HG03521 (cell line): Measurements from ENCODE around the gene MAP9.
A peak's percentile ranks its signal among the peaks of the same experiment; 100 is the strongest.
"Not testable (repeated sequence)": the region's sequence is repeated elsewhere in the genome, so short reads cannot be mapped to it uniquely, and the experiment has no call there.

Source experiments
- ATAC-seq: cut with Tn5 transposase; IDR thresholded peaks from one replicate; pipeline ENCODE4 v1.9.1; 2021; ENCODE audit warnings: mild to moderate bottlenecking, moderate library complexity; ENCODE audit not compliant: unreplicated experiment

The MAP9 gene

DNA sequence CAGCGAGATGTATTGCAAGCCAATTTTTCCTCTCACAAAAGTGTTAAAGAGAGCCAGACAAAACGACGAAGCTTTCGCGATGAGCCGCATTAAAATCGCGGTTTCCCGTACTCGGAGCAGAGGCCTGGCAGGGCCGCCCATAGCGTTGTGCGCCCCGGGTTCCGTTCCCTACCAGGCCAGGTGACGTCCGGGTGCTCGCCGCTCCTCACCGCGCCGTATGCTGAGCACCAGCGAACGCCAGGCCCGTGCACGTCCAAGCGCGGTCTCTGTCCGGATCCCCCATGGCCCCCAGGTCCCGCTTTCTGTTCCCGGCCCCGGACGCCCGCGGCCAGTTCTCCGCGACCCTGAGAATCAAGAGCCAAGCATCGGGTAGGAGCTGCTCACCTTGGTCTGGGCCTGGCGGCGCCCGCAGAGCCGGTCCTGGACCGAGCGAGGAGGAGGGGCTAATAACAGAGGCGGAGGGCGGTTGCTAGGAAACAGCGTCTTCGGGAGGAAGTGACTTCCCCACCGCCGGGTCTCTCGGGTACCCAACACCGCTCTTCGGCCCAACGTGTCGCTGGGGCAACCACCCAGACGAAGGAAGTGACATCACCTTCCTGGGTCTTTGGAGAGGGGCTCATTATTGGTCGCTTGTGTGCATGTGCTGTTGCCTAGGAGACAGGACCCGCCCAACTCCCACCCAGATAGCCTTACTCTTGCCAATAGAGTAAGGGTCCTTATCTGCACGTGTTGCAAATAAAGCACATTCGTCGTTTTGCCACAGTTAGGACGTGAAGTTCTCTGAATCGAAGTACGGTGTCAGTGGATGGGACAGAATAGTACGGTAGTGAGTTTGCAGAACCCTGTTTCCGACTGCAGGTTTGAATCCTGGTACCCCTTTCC is at the start of gene MAP9:
Gene MAP9, minus strand, starts transcription at position 579 of the 882 bp plus-strand sequence. CDS start 1,115 bp downstream, outside the sequence.
- ATAC-seq, result peak; percentile 99

DNA sequence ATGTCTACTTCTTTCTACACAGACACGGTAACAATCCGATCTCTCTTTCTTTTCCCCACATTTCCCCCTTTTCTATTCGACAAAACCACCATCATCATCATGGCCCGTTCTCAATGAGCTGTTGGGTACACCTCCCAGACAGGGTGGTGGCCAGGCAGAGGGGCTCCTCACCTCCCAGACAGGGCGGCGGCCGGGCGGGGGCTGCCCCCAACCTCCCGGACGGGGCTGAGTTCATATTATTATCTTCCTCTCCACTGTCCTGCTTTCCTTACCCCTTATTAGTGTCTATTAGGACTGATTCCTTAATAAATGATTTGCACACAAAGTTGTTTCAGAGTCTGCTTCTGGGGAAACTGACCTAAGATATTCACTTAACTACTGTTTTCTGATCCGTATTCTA is 48.0 kb upstream of the MAP9 start:
- ATAC-seq, result not testable (repeated sequence)

DNA sequence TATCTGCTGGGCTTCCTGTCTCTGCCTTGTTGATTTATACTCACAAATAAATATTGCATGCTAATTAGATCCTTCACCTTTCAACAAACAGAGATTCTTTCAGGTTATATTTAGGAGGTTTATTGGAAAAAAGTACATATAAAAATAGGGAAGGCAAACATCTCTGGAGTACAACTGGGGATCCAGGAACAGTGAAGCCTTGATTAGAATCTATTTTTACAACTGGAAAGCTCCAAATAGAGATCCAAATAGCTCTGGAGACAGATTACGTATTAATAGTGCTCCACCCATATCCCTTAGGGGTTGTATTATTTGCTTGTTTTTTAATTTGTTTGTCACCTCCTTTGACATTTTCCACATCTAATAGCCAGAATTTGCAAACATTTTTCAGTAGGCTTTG is 46.9 kb upstream of the MAP9 start:
- no peak for ATAC-seq

DNA sequence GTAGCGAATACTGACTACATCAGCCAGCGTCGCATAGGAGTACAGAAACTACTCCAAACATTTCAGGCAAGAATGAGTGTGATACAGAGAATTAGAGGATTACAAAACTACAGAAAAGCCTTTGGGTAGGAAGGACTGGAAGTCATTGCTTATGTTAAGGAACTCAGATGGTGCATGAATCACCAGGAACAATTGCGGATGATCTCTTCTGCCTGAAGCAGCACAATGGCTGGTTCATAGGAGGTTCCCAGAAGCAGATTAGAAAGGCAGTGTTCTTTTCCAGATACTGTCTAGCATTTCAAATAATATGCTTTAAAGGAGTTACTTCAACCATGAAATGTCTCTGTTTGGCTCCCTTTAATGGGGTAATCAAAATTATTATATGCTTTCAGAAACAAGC is 42.5 kb upstream of the MAP9 start:
- no peak for ATAC-seq

DNA sequence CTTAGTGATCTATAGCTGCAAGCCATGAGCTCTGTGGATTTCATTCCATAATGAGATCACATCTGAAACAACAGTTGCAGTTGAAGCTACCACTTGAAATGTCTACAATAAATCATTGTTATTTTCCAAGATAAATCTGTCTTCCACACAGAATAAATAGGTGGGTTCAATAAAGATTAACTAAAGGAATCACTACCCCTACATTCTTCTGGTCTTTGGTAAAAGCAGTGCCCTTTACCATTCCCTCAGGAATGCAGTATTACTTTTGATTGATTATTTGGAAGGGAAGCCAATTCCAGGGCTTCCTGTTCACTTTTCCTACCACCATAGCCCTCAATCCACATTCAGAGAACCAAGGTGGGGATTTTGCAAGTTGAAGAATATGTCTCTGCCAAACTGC is 38.9 kb upstream of the MAP9 start:
- no peak for ATAC-seq

DNA sequence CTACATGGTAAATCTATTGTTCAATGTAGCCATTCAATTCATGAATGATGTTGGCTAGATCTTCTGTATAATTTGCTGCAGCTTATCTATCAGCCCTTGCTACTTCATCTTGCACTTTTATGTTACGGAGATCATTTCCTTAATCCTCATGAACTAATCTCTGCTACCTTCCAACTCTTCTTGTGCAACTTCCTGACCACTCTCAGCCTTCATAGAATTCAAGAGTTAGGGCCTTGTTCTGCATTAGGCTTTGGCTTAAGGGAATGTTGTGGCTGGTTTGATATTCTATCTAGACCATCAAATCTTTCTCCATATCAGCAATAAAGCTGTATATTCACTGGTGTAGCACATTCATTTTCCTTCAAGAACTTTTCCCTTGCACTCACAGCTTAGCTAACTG is 36.7 kb upstream of the MAP9 start:
- no peak for ATAC-seq

DNA sequence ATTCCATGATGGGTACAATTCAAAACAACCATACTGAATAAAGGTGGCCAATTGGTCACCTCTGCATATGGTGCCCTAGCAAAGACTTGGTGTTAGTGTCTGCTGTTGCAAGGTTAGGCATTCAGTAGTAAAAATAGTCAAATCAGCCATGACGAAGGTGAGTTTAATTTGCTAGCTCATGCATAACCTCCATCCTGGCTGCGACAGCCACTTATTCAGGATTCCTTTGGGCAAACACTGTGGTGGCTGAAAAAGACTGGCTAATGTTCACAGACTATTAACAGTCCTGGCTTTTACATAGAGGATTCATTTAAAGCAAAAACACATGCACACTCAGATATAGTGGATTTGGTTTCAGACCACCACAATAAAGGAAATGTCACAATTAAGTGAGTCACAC is 34.8 kb upstream of the MAP9 start:
- ATAC-seq, result no peak

DNA sequence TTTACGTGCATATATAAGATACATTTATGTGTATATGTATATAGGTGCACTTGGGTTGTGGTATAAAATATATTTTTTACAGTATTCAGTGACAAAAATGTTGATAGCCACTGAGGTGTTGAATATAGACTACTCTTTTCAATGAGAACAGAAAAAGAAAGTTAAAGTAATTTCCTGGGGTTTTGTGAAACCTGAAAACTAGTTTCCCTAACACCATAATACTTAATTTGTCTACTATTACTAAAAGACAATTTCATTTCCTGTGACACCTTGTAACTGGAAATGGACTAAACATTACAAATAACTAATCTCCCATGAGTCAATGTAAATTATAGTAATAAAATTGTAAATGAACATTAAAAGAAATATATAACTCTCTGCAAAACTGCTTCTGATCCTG is 32.0 kb upstream of the MAP9 start:
- no peak for ATAC-seq

DNA sequence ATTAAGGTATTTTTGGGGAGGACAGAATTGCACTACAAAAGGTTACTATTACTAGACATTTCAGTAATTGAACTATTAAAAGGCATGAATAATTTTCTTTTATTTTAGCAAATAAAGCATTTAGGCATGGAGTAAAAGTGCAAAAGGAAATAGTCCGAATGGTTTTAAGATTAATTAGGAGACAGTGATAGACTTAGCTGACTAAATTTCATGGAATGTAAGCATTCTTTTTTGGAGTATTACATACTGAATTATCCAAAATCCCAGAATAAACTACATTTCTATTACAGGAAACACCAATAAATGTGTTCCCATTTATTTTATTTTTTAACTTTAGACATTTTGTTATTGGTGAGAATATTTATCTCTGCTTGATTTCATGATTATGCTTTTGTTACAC is 30.7 kb upstream of the MAP9 start:
- ATAC-seq, result no peak

DNA sequence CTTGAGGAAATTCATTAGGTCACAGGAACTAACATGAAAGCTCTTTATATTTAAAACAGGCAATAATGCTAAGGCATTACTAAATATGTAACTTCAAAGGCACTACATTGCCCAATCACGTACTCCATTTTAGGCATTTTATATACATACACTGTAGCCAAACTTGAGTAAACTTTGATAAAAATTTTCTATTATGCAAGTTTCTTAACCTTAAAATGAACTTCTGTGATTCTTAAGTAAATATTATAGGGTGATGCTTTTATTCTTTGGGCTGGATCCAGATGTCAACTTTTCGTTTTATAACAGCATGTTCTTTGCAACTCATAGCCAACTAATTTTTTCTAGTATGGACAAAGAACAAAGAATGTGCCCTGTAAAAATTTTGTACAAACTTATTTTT is 28.3 kb upstream of the MAP9 start:
- no peak for ATAC-seq

DNA sequence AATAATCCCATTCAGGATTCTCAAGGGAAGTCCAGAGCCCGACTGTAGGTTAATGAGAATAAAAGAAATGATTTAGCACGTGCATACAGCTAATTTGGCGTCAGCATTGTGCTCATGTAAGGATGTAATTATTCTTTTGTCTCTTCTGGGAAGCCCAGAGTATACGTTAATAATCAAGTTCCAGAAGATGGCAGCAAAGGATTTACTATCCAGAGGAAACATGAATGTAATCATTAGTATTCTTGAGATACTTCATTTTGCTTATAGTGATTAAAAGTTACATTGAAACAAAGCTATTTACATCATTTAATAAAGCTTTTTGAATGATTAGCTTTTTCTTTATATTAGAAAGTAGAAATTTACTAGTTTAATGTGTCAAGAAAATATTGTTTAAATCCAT is 27.1 kb upstream of the MAP9 start:
- no peak for ATAC-seq

DNA sequence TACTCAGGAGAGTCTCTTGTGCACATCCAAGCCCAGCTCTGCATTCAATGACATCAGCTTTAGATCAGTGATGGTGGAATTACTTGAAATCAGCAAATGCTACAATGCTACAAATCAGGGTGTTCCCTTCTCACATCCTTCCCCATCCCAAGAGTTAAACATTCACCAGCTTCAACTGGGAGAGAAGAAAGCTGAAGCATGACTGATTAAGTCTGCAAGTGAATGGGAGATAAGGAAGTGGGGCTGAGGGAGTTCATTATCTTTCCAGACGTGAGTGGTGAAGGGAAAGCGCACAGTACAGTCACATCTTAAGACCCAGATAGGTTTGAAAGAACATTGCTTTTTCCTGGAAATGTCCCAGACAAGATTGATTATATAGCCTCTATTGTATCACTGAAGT is 26.2 kb upstream of the MAP9 start:
- no peak for ATAC-seq

DNA sequence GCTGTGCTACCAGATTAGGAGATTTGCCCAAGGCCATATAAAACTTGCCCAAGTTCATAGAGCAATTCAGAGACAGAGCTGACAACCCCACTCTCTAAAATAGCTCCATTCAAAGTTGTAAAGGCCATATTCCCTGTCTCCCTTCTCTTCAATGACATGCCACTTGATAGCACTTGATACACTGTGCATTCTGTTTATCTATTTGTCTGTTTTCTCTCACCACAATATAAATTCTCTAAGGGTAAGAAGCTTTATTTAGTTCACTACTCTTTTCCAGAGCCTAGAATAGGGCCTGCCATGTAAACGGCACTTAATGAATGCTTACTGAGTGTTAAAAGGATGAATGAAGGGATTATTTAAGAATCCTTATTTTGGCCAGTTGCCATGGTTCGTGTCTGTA is 24.1 kb upstream of the MAP9 start:
- ATAC-seq, result no peak

DNA sequence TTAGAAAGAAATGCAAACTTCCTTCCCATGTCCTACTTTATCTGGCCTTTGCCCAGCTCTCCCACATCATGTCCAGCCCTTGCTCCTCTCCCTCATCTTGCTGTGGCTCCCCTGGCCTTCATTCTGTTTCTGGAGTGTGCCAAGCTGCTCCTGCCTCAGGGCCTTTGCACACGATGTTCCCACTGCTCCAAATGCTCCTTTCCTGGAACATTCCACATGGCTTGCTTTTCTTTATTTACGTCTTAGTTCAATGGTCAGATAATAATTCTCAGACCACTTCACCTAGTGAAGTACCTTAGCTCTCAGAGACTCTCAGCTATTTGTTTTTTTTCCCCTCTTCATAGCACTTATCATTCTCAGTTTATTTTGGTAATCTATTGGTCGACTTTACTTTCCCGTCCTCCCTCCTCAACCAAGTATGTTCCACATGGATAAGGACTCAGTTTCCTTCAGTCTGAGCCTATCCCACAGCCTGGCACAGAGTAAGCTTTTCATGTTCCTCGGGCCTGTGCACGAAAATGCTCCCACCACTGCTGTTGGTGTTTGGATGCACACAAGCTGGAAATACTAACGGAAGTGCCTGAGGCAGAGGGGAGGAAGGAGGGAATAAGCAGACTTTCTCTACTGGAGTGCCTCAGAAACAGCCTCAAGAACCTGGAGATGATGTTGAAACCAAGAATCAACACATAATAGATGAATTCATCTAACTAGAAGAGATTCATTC is 23.4 kb upstream of the MAP9 start:
- ATAC-seq, result no peak

DNA sequence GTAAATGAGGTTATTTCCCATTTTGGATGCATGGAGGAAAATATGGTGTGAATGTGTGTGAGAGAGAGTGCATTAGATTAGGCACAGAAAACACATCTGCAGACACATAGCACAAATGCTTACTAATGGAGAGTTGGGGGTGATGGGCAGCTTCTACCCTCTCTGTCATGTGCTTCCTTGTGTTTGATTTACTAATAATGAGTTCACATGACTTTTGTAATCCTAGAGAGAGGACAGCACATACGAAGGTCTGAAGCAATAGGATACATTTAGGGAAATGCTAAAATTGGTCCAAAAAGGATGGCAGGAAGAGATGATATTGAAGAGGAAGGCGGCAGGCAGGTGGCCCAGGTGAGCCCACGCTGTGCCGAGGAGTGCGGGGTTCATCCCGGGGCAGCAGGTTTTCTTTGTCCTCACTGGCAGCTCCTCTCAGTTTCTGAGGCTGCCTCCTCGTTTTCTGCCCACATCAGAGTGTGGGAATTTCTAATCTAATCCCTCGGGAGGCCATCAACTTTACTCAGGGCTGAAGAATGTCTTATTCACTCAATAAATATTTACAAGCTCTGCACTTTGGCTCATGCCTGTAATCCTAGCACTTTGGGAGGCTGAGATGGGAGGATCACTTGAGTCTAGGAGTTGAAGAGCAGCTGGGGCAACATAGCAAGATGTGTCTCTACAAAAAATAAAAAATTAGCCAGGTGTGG is 15.9 kb upstream of the MAP9 start:
- no peak for ATAC-seq

DNA sequence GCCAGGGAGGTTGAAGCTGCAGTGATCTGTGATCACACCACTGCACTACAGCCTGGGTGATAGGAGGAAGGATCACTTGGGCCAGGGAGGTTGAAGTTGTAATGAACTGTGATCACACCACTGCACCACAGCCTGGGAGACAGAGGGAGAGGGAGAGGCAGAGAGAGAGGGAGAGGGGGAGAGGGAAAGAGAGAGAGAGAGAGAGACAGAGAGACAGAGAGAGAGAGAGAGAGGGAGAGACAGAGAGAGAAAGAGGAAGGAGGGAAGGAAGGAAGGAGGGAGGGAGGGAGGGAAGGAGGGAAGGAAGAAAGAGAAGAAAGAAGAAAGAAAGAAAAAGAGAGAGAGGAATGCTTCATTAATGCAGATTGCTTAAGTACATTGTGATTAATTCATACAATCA is 15.2 kb upstream of the MAP9 start:
- ATAC-seq, result no peak

DNA sequence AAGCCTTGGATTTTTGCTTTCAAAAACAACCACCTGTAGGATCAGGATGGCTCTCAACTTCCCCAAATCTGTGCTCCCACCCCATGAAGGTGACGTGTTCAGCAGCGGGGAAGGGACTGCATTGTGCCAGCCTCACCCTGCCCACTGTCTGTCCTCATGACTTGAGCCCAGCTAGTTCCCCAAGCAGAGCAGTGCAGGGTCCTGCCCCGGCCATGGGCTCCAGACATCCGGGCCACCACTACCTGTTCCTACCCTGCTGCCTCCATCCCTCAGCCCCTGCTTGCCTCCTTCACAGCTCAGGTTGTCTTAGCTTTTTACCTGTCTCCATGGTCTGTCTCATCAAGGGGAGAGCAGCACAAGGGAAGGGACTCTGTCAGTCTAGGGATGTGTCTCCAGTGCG is 11.4 kb upstream of the MAP9 start:
- no peak for ATAC-seq

DNA sequence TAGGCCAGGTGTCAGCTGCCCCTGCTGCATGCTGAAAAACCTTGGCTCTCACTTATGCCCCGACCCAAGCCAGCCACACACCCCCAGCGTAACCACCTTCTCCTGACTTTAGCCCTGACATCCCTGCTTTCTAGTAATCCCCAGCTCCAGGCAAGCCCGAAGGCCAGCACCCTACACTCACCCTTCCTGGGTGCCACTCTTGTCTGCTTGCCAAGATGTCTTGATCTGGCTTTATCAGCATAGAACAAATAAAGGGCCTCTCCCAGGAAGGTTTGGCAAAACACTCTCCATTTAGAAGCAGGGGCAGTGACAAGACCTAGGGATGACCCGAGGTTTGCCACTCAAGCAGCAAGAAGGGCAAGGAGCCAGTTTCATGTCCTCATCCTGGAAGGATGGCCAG is 6.8 kb upstream of the MAP9 start:
- no peak for ATAC-seq

DNA sequence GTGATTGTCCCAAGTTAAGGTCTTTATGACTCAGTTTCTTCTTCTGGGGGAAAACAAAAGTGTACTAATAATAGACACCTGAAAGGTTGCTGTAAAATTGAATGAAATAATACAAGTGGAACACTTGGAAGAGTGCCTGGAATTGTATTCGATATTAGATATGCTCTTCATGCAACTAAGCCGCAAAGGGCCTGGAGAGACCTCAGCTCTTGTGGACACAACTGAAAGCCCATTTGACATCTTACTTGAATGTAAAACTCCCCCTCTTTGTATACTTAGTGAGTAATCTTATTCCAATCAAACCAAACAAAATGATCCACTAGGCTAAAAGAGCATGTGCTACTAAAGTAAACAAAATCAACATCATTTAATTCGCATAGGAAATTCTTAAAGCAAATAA is 511 bp upstream of the MAP9 start:
- no peak for ATAC-seq

DNA sequence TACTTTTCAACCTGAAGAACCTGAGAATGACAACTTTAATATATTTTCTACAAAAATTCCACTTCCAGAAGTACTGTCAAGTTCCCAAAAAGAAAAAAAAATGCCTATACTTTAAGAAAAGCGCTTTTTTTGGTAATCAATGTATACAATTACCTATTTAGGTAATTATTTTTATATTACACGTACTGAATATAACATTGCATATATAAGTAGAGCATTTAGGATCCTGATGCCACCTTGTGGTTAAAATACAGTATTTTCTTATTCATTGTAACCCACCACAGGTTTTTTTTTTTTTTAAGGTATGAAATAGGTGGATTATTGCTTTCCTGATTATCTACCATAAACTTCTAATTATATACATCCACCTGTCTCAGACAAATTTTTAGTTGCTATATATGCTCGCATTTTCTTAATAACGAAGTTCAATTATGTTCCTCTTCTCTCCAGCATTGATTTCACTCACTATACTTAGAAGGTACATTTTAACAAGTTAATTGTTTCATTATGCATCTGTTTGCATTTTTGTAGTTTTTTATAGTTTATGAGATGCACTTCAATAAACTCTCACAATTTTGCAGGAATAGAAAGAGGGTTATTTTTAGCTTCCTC is 5.2 kb downstream of the MAP9 start:
- no peak for ATAC-seq

DNA sequence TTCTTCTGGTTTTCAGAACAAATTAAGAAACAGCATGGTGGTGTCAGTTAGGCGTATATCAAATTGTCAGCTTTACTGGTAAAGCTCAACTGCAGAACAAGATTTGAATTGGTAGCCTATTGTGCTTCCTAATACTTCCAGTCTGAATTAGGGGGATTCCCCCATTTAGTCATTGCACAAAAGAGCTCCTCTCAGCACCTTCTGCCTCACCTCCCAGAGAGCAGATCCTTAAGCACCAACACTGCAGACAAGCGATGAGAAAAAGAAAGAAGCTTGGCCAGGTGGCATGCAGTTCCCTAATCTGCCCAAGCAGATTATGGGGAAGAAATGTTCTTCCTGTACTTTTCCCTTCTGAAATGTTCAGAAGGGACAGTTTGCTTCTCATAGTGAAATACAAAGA is 9.2 kb downstream of the MAP9 start:
- ATAC-seq, result no peak
